Neural cell (in vitro differentiated cells): ENCODE results near the gene ARHGEF11. TPM values are rescaled to one million over a fixed set of nuclear protein-coding genes. Genes with fewer than 3 reads are reported as not detected.

Experiments
- H2AFZ ChIP-seq: fragments of 200-600, 300-800 bp; sonication (generic), shearing (Covaris generic); 2 replicates; pipeline ENCODE4 v1.6.0; 2014; ENCODE audit warnings: low read depth, mild to moderate bottlenecking, antibody characterized with exemption, low read length, moderate library complexity
- H3F3A ChIP-seq: fragments of 200-600 bp; shearing (Covaris generic); 2 replicates; pipeline ENCODE4 v1.6.1; 2016; ENCODE audit warnings: mild to moderate bottlenecking, moderate library complexity, mixed read lengths, antibody characterized with exemption, low read length; ENCODE audit not compliant: insufficient read depth, poor library complexity, severe bottlenecking
- H3K27ac ChIP-seq: fragments of 200-600, 300-800 bp; sonication (generic), shearing (Covaris generic); 2 replicates; pipeline ENCODE4 v1.5.1; 2014; ENCODE audit warnings: mild to moderate bottlenecking, low read length, moderate library complexity
- H3K27me3 ChIP-seq: fragments of 300-800, 200-600 bp; sonication (generic), shearing (Covaris generic); 2 replicates; pipeline ENCODE4 v1.6.0; 2014; ENCODE audit warnings: mild to moderate bottlenecking, low read depth, low read length, moderate library complexity; ENCODE audit not compliant: insufficient read depth
- H3K36me3 ChIP-seq: fragments of 300-800, 200-600 bp; sonication (generic), shearing (Covaris generic); 2 replicates; pipeline ENCODE4 v1.5.1; 2014; ENCODE audit warnings: mild to moderate bottlenecking, antibody characterized with exemption, low read length, moderate library complexity; ENCODE audit not compliant: insufficient read depth
- H3K4me2 ChIP-seq: fragments of 300-800, 200-600 bp; sonication (generic), shearing (Covaris generic); 2 replicates; pipeline ENCODE4 v1.6.0; 2014; ENCODE audit warnings: mild to moderate bottlenecking, low read length
- H3K4me3 ChIP-seq: fragments of 300-800, 200-600 bp; sonication (generic), shearing (Covaris generic); 2 replicates; pipeline ENCODE4 v1.5.1; 2014; ENCODE audit warnings: mild to moderate bottlenecking, low read length, moderate library complexity
- H3K79me2 ChIP-seq: fragments of 200-600 bp; shearing (Covaris generic); replicated peaks from 2 replicates; pipeline ENCODE4 v1.6.0; 2014; ENCODE audit warnings: mild to moderate bottlenecking, low read length, moderate library complexity; ENCODE audit not compliant: insufficient read depth
- H3K9ac ChIP-seq: fragments of 300-800, 200-600 bp; sonication (generic), shearing (Covaris generic); 2 replicates; pipeline ENCODE4 v1.6.1; 2016; ENCODE audit warnings: mild to moderate bottlenecking, low read length, mixed read lengths
- H3K9me2 ChIP-seq: fragments of 200-600 bp; shearing (Covaris generic); 2 replicates; pipeline ENCODE4 v1.6.1; 2016; ENCODE audit warnings: mild to moderate bottlenecking, low read length, mixed read lengths; ENCODE audit not compliant: insufficient read depth
- H3K9me3 ChIP-seq: fragments of 200-600, 300-800 bp; sonication (generic), shearing (Covaris generic); 2 replicates; pipeline ENCODE4 v1.6.1; 2016; ENCODE audit warnings: mild to moderate bottlenecking, mixed run types, low read length, moderate library complexity, mixed read lengths
- H4K20me1 ChIP-seq: fragments of 200-600 bp; shearing (Covaris generic); 2 replicates; pipeline ENCODE4 v1.6.1; 2016; ENCODE audit warnings: mild to moderate bottlenecking, mixed run types; ENCODE audit not compliant: insufficient read depth
- EP300 ChIP-seq: fragments of 450-650 bp; conservative IDR thresholded peaks from 2 replicates; pipeline ENCODE4 v1.6.1; 2014; ENCODE audit warnings: antibody characterized with exemption, mild to moderate bottlenecking, moderate library complexity; ENCODE audit not compliant: poor library complexity, severe bottlenecking
- EZH2 ChIP-seq: fragments of 200-600, 300-800 bp; shearing (Covaris generic), sonication (generic); IDR thresholded peaks from 2 replicates; pipeline ENCODE4 v1.6.1; 2014; ENCODE audit warnings: antibody characterized with exemption, low read length, borderline replicate concordance, mild to moderate bottlenecking; ENCODE audit not compliant: insufficient read depth, poor library complexity, severe bottlenecking
- MXI1 ChIP-seq: fragments of 450-650 bp; conservative IDR thresholded peaks from 2 replicates; pipeline ENCODE4 v1.6.1; 2014; ENCODE audit warnings: antibody characterized with exemption, mild to moderate bottlenecking; ENCODE audit not compliant: poor library complexity, severe bottlenecking
- POLR2AphosphoS5 ChIP-seq: IDR thresholded peaks from 2 replicates; pipeline ENCODE4 v1.6.1; 2012
- RAD21 ChIP-seq: fragments of 450-650 bp; conservative IDR thresholded peaks from 2 replicates; pipeline ENCODE4 v1.6.1; 2014; ENCODE audit warnings: antibody characterized with exemption, mild to moderate bottlenecking, moderate library complexity
- REST ChIP-seq: IDR thresholded peaks from 2 replicates; pipeline ENCODE4 v1.6.1; 2012; ENCODE audit warnings: borderline replicate concordance
- SMC3 ChIP-seq: fragments of 450-650 bp; conservative IDR thresholded peaks from 2 replicates; pipeline ENCODE4 v1.6.1; 2014; ENCODE audit warnings: antibody characterized with exemption, mild to moderate bottlenecking, moderate library complexity; ENCODE audit not compliant: poor library complexity
- TAF1 ChIP-seq: IDR thresholded peaks from 2 replicates; pipeline ENCODE4 v1.6.1; 2012; ENCODE audit warnings: low read depth
- polyA plus RNA-seq: library from polyadenylated mRNA; depleted of rRNA; stranded (reverse); fragments of >200 nt; gene quantifications from 2 replicates; pipeline ENCODE4 v1.2.3, GENCODE V29; 2014
- TF ChIP-seq, protein P1 (sequence below): fragments of 450-650 bp; IDR thresholded peaks from 2 replicates; pipeline ENCODE4 v1.5.1; 2014; ENCODE audit warnings: antibody characterized with exemption, mild to moderate bottlenecking, moderate library complexity; ENCODE audit not compliant: poor library complexity, severe bottlenecking

ARHGEF11 gene
- polyA plus RNA-seq, 1 donor from 2014 or later = 33.2 TPM

DNA sequence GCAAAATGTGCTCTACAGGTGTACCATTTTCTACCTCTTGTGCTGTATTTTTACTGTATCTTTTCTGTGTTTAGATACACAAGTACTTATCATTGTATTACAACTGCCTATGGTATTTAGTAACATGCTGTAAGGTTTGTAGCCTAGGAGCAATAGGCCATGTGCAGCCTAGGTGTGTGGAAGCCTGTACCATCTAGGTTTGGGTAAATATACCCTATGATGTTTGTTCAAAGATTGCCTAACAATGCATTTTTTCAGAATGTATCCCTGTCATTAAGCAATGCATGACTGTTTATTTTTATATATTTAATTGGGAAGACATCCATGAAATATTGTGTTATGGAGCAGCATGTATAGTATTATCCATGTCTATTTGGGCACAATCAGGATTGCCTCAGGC, 43.1 kb upstream of the ARHGEF11 start:
- Histone ChIP-seq H2AFZ (no peak overlapping the region), H3K79me2 (no peaks in the 10 kb centered on the region)

DNA sequence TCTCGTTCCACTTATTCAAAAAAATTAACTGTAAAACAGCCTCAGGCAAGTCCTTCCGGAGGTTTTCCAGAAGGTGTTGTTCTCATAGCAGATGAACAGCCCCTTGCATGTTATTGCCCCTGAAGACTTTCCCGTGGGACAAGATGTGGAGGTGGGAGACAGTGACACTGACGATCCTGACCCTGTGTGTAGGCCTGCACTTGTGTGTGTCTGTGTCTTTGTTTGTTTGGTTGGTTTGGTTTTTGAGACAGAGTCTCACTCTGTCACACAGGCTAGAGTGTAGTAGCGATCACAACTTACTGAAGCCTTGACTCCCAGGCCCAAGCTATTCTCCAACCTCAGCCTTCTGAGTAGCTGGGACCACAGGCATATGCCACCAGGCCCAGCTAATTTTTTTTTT, 41.5 kb upstream of the ARHGEF11 start:
- Histone ChIP-seq H3K4me2 (no peak overlapping the region), H3K9me3 (no peaks in the 10 kb centered on the region), H3K9ac (no peak overlapping the region), H3K36me3 (no peaks in the 10 kb centered on the region), H3K9me2 (no peaks in the 10 kb centered on the region), H3K27ac (no peak overlapping the region), H3F3A (no peaks in the 10 kb centered on the region), H3K4me3 (no peak overlapping the region), H3K79me2 (no peaks in the 10 kb centered on the region), H4K20me1 (no peaks in the 10 kb centered on the region), H2AFZ (no peak overlapping the region), H3K27me3 (no peaks in the 10 kb centered on the region)
- no peak for TF ChIP-seq EZH2
- TF ChIP-seq TAF1 = no peak
- TF ChIP-seq POLR2AphosphoS5 = no peak
- TF ChIP-seq, protein P1, sequence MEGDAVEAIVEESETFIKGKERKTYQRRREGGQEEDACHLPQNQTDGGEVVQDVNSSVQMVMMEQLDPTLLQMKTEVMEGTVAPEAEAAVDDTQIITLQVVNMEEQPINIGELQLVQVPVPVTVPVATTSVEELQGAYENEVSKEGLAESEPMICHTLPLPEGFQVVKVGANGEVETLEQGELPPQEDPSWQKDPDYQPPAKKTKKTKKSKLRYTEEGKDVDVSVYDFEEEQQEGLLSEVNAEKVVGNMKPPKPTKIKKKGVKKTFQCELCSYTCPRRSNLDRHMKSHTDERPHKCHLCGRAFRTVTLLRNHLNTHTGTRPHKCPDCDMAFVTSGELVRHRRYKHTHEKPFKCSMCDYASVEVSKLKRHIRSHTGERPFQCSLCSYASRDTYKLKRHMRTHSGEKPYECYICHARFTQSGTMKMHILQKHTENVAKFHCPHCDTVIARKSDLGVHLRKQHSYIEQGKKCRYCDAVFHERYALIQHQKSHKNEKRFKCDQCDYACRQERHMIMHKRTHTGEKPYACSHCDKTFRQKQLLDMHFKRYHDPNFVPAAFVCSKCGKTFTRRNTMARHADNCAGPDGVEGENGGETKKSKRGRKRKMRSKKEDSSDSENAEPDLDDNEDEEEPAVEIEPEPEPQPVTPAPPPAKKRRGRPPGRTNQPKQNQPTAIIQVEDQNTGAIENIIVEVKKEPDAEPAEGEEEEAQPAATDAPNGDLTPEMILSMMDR = no peak
- TF ChIP-seq REST = no peak
- TF ChIP-seq SMC3 = no peak
- no peak for TF ChIP-seq RAD21
- no peak for TF ChIP-seq MXI1
- TF ChIP-seq EP300 = no peak

More for the DNA sequence above, 43.1 kb upstream of the ARHGEF11 start:
- Histone ChIP-seq H3K4me2 (no peak overlapping the region), H3K9me3 (no peaks in the 10 kb centered on the region), H3K27me3 (no peaks in the 10 kb centered on the region), H3K4me3 (no peak overlapping the region), H3K27ac (no peak overlapping the region), H3F3A (no peaks in the 10 kb centered on the region), H4K20me1 (no peaks in the 10 kb centered on the region), H3K9ac (no peak overlapping the region), H3K9me2 (no peaks in the 10 kb centered on the region), H3K36me3 (no peaks in the 10 kb centered on the region)
- TF ChIP-seq SMC3 (no peak), REST (no peak), RAD21 (no peak), POLR2AphosphoS5 (no peak), TAF1 (no peak), MXI1 (no peak)
- TF ChIP-seq, protein P1 = no peak
